Astrocyte of the cerebellum (primary cell): Measurements from ENCODE around the gene UFSP1.

Experiments
- DNase-seq: peaks from one replicate; pipeline ENCODE4 v3.0.0-alpha.2; 2011; ENCODE audit warnings: low read depth
- H3K4me3 ChIP-seq: 2 replicates; pipeline ENCODE4 v1.5.1; 2011; ENCODE audit warnings: mild to moderate bottlenecking, low read depth, low read length, moderate library complexity
- in situ Hi-C: cut with HindIII; loops from 2 replicates; pipeline ENCODE4 v1.10.0; 2017; ENCODE audit warnings: low sequenced_read_pairs
- TF ChIP-seq, protein P1 (sequence below): IDR thresholded peaks from 2 replicates; pipeline ENCODE4 v1.5.1; 2012; ENCODE audit warnings: low read length, low read depth, moderate library complexity, mild to moderate bottlenecking; ENCODE audit errors: missing control alignments

UFSP1 gene

DNA sequence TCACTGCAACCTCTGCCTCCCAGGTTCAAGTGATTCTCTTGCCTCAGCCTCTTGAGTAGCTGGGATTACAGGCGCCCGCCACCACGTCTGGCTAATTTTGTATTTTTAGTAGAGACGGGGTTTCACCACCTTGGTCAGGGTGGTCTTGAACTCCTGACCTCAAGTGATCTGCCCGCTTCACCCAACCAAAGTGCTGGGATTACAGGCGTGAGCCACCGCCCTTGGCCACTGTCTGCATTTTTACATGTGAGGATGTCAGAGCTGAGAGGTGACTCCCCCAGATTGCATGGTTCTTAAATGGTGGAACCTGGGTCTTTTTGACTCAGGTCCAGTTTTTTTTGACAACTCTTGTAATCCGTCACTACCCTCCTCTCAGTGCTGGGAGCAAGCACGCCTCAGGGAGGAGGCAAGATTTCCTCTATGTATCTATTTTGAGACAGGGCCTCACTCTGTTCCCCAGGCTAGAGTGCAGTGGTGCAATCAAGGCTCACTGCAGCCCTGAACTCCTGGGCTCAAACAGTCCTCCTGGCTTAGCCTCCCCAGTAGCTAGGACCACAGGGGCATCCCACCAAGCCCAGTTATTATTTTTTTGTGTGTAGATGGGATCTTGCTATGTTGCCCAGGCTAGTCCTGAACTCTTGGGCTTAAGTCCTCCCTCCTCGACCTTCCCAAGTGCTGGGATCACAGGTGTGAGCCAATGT is 15.8 kb downstream of the UFSP1 start:
- TF ChIP-seq, protein P1, sequence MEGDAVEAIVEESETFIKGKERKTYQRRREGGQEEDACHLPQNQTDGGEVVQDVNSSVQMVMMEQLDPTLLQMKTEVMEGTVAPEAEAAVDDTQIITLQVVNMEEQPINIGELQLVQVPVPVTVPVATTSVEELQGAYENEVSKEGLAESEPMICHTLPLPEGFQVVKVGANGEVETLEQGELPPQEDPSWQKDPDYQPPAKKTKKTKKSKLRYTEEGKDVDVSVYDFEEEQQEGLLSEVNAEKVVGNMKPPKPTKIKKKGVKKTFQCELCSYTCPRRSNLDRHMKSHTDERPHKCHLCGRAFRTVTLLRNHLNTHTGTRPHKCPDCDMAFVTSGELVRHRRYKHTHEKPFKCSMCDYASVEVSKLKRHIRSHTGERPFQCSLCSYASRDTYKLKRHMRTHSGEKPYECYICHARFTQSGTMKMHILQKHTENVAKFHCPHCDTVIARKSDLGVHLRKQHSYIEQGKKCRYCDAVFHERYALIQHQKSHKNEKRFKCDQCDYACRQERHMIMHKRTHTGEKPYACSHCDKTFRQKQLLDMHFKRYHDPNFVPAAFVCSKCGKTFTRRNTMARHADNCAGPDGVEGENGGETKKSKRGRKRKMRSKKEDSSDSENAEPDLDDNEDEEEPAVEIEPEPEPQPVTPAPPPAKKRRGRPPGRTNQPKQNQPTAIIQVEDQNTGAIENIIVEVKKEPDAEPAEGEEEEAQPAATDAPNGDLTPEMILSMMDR = no peak
- no peak overlapping the region for H3K4me3 ChIP-seq
- in situ Hi-C loops = no loop called here

DNA sequence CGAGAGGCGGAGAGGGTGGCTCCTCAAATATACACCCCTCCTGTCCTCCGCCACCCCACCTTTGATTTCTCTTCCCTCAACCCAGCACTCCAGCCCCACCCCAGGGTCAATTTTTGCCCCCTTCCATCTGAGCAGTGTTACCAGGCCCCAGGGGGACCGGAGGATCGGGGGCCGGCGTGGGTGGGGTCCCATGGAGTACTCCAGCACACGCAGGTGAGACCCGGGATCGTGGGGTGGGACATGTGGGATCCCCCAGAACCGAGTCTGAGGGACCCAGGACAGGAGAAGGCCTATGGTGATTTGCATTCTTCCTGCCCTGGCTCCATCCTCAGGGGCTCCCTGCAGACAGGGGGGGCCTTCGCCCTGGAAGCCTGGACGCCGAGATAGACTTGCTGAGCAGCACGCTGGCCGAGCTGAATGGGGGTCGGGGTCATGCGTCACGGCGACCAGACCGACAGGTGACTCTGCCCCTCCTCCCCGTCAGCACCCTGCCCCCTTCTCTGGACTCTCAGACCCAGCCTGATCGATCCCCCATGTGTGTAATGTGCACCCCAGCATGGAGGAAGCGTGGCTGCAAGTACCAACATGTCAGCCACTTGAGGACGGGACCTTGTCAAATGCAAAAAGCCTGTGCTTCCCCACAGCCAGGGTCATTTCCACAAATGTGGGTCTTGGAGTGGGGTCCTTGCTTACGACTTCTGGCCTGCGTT is 21.6 kb downstream of the UFSP1 start:
- DNase-seq = no peak
- peak overlapping the region; percentile 97 for H3K4me3 ChIP-seq
- in situ Hi-C loops = no loop called here
- TF ChIP-seq, protein P1 = no peak

More for the DNA sequence above, 15.8 kb downstream of the UFSP1 start:
- DNase-seq = no peak

DNA sequence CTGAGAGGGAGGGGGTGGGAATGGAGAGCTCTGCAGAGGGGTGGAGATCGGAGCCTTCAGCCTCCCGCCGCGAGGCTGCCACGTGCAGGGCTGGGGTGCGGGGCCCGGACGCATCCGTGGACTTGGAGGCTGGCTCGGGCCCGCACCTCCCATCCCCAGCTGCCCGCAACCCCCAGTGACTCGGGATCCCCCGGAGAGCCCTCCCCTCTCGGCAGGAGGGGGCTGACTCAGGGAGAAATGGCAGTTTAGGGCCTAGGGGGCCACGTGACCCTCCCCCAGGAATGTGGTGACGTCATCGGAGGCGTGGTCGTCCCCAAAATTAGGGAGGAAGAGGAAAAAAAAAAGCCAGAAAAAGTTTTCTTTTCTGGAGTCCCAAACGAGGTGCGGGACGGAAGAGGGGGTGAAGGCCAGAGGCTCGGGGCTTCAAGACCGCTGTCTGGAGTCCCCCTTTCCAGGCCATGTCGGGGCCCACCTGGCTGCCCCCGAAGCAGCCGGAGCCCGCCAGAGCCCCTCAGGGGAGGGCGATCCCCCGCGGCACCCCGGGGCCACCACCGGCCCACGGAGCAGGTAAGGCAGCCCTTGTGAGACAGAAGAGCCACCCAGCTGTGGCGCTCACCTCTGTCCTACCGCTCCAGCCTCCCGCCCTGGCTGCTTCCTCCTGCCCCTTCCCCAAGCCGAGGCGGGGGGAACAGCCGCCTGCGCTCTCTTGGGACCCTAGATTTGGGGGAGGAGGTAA is 22.3 kb downstream of the UFSP1 start, which contains the start of gene TRIP6:
Gene TRIP6, plus strand, starts transcription at position 348 of the 736 bp plus-strand sequence. Its CDS starts 111 bp downstream, at position 459.
- peak within 1 kb of the TSS; percentile 97 for H3K4me3 ChIP-seq
- TF ChIP-seq, protein P1 = no peak
- in situ Hi-C loops = no loop called here
- peak; percentile 80 for DNase-seq

DNA sequence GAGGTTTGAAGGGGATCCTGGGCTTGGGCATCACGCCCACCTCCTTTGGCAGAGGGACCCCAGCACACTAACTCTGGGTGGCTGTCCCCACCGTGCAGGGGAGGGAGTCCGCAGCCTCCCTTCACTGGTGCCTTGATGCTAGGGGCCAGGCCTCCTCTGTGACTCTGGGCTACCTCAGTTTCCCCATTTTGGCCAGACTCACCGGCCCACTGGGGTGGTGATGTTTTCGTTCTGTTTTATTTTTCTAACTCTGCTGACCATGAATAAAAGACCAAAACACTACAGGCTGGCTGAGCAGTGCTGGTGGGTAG is 22.8 kb downstream of the UFSP1 start:
- in situ Hi-C loops = no loop called here
- DNase-seq = no peak
- TF ChIP-seq, protein P1 = no peak
- H3K4me3 ChIP-seq = peak overlapping the region; percentile 97

DNA sequence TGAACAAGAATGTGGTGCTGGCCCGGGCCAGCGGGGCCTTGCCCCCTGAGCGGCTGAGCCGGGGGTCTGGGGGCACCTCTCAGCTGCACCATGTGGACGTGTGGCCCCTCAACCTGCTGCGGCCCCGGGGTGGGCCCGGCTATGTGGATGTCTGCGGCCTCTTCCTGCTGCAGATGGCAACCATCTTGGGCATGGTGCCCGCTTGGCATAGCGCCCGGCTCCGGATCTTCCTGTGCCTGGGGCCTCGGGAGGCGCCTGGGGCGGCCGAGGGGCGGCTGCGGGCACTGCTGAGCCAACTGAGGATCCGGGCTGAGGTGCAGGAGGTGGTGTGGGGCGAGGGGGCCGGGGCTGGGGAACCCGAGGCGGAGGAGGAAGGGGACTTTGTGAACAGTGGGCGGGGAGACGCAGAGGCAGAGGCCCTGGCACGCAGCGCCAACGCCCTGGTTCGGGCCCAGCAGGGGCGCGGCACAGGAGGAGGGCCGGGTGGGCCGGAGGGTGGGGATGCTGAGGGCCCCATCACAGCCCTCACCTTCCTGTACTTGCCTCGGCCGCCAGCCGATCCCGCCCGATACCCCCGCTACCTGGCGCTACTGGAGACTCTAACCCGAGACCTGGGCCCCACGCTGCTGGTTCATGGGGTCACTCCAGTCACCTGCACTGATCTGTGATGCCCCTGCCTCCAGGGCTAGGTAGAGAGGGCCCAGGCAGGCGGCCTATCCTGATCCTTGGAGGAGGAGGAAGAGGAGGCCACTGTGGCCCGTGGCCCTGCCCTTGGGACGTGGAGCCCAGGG is 23.4 kb downstream of the UFSP1 start:
- DNase-seq = no peak

More for the DNA sequence above, 23.4 kb downstream of the UFSP1 start:
- no peak overlapping the region for H3K4me3 ChIP-seq
- in situ Hi-C loops = no loop called here
- TF ChIP-seq, protein P1 = no peak
